Stimulated activated CD8-positive, alpha-beta memory T cell treated with anti-CD3 and anti-CD28 coated beads, Interleukin-2, amount 100 ng/mL, for 1 hour (primary cell): Measurements from ENCODE around the gene ZNF436.

ENCODE experiments used
- DNase-seq, 2 donors: peaks; one replicate each; pipeline ENCODE4 v3.0.0-alpha.2; 2020; ENCODE audit warnings: low read depth in 2 of 2

ZNF436 gene

DNA sequence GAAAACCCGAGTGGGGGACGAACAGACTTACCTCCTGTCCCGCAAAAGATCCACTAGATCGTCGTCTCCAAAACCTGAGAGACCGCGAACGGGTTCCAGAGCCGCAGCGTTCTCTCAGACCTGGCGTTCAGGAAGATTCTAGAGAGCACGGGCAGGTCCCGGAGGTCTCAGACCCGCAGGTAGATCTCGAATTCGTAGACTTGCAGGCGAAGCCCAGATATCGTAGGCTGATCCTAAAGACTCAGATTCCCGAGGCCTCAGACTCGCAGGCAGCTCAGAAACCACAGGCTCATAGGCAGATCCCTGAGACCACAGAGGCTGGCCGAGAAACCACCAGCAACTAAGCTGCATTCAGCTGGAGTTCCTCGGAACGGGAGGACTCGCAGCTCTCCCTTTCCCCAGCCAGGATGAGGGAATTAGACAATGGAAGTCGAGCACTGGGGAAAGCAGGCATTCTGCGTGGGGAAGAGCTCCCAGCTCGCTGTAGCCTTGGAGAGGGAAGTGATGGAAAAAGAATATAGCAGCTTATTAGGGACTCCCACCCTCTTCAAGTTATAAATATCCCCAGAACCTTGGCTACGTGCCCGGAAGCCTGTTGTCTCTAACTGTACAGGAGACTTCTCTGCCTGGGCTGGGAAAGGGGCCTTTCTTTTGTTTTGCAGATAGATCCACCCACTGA is at the start of gene ZNF436:
ZNF436 (minus strand) TSS at position 502 of the 679 bp plus-strand sequence. CDS start 1,831 bp downstream, outside the sequence.
- DNase-seq, result peak in 1 of 2 donors; percentile 19

DNA sequence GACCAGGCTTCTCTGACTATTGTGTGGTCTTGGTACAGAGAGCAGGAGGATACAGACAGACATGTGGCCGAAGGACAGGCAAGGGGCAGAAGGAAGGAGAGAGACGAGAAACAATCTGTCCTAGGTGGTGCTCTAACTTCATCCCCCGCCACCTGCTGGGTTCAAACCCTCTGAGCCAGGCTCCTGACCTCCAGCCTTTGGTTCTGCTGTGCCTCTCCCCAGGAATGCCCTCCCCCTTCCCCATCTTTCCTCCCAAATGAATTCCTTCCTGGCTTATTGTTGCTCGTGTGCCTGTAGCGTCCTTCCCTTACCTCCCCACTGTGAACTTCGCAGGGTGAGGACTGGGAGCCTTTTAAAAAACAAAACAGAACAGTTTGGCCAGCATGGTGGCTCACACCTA is 49.5 kb upstream of the ZNF436 start:
- no peak for DNase-seq

DNA sequence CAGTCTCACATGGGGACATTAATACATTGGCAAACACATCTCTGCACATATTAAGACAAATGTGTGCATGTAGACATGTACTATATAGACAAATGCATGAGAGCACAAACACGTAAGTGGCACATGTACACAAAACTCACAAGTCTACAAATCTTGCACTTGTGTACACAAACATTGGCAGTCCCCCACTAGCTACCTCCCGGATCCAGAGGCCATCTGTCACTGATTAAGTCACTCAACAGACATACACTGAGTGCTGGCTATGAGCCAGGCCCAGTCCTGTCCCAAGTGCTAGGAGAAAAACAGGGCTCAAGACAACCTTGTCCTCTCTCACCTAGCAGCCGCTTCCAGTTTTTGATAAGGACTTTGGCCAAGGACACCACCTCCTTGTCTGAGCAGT is 47.9 kb upstream of the ZNF436 start:
- DNase-seq, result no peak

DNA sequence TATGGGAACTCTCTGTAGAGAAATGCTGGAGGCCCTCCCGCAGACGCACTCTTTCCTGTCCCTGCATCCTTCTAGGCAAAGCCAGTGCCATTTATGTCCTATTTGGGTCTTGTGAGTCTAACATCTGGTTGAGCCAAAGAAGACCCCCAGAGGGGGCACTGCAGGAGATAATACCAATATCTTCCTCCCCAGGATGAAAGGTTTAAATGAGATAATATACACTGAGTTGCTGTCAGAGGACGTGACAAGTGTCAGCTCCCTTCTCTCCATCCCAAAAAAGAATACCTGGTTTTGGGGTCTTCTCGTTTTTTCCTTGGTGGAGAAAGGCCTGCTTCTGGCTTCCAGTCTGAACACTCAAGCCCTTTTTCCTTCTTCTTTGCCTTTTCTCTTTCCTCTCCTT is 47.3 kb upstream of the ZNF436 start:
- DNase-seq, result no peak

DNA sequence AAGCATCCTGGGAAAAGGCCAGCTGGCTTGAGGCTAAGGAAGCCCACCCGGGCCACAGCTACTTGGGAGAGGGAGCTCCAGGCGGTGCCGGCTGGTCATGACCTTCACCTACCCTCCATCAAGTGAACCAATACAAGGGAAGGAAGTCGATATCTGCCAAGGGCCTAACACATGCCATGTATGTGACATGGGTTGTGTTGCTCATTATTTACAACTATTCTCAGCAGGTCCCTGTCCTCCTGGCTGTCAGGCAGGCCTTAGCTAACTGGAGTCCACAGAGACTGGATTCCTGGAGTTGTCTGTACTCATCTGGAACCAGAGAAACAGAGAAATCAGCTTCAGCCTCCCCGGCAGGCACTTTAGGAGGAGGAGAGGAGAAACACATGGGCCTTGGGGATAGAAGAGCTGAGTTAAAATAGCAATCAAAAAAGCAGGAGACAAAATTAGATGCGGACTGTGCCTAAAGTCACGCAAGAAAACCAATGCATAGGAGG is 39.2 kb upstream of the ZNF436 start:
- no peak for DNase-seq

DNA sequence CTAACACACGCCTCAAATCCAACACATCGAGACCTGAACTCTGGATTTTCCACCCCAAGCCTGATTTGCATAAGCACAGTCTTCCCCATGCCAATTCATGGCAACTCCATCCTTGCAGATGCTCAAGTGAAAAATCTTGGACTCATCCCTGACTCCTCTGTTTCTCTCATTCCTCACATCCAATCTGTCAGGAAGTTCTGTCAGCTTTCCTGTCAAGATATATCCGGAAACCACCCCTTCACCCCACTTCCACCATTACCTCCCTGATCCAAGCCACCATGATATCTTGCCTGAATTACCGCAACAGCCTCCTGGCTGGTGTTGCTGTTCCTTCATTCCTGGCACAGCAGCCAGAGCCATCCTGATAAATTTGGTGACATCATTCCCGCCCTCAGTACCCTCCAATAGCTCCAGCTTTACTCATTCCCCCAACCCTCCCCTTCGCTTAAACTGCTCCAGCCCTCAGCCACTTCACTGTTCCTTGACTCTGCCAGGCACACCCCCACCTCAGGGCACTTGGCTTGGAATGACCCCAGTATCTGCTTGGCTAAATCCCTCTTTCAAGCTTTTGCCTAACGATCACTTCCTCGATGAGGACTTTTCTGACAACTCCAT is 37.5 kb upstream of the ZNF436 start:
- DNase-seq, result no peak

DNA sequence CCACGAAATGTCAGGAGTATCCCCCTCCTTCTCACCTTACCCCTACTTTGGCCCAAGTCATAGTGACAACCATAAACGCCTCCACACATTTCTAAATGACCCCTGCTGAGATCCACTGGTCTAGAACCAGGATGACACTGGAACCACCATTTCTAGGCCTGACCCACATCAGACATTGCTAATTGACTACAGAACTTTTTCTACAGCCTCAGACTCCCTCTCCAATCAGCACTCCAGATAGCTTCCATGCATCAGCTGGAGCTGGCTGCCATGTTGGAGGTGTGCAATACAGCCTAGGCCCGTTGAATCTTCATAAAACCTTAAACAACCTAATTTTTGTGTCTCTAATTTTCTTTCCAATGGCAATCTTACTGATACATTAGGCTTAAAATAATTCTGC is 36.3 kb upstream of the ZNF436 start:
- DNase-seq, result no peak

DNA sequence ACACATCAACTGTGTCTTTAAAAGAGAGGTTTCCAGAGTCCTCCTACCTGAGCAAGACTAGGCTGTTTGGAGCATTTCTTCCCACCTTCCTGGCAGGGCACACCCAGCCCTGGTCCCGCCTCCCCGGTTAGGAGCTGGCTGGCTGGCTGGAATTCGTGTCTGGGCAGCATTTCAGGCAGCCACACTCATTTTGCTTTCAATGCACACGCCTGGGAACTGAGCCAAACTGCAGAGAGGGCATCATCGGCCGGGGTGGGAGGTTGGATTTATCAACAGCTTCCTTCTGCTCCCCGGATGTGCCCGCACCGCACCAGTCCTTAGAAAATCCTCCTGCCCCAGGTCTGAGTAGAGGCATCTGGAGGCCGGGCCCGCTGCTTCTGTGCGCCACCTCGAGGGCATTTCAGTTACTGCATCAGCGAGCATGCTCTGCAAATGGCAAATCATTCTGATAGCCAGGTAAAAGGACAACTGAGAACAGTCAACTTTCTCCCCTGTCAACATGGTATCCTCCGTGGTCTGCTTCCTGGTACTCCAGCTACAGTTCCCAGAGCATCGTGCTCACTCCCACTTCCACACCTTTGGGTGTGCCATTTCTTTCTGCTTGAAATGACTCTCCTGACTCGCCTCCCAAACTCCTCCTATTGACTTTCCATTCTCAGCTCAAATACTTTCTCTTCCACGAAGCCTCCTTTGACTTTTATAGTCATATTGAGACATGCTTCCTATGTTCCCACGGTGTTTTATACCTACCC is 34.3 kb upstream of the ZNF436 start:
- peak; percentile 67 to 69 for DNase-seq

DNA sequence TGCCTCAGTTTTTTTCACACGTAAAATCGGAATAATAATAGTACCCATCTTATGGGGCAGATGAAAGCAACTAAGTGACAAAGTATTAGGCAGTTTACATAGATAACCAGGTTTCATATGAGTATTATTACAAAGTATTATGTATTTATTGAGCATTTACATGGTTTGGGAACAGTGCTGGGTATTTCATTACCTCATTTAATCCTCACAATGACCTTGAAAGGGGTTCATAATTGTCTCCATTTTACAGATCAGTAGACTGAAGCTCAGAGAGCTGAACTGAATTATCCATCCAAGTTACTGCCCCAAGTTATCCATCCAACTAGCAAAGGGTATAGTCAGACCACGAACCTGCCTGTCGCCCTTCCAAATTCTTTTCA is 33.7 kb upstream of the ZNF436 start:
- no peak for DNase-seq

DNA sequence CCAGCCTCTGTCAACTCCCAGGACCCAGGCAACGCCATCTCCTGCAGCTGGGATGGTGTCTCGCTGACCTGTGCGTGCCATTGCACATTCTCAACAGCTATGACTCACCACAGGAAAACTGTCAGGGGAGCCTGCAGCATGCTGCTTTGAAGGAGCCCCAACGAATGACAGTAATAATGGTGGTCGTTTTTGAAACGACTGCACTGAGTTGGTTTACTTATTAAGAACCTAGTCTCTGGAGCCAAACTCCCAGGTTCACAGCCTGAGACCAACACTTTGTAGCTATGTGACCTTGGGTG is 33.4 kb upstream of the ZNF436 start:
- no peak for DNase-seq

DNA sequence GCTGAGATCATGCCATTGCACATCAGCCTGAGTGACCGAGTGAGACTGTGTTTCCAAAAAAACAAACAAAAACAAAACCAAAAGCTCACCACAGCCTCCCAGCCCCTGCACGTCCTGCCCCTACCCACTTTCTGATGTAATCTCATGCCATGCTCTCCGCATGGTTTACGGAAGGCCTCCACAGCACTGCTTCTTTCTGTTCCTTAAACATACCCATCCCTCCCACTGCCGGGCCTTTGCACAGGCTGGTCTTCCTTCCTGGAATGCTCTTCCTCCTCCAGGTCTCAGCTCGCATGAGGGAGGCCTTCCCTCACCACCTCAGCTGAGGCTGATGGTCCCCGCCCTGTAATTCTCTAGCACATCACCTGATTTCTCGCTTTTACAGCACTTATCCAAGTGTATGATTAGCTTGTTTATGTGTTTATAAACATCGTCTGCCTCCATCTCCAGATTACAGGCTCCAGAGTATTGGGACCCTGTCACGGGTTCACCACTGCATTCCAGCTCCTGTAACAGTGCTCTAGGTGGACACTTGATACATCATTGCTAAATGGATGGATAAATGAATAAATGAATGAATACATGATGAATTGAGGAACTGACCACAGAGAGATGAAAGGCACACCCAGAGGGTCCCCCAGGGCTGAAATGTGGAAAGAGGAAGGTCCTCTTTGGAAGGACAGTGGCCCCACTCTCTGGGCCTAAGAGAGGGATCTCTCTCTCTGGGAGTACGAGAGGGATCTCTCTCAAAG is 32.8 kb upstream of the ZNF436 start:
- DNase-seq, result no peak

DNA sequence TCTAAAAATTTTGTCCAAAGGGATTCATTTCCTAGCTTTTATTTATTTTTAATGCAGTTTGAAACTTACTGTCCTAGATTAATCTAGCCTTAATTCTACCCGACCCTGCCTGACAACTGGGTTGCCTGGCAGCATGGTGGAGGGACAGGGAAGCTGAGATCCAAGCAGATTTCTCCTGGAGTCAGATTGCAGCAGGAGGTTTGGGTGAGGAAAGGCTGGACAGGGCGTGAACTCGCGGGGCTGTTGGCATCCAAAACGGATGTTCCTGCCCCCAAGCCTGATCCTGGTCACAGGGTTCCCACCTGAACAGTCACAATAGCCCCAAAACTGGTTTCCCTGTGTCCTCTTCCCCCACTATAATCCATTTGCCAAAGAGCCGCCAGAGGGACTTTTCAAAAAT is 31.7 kb upstream of the ZNF436 start:
- no peak for DNase-seq

DNA sequence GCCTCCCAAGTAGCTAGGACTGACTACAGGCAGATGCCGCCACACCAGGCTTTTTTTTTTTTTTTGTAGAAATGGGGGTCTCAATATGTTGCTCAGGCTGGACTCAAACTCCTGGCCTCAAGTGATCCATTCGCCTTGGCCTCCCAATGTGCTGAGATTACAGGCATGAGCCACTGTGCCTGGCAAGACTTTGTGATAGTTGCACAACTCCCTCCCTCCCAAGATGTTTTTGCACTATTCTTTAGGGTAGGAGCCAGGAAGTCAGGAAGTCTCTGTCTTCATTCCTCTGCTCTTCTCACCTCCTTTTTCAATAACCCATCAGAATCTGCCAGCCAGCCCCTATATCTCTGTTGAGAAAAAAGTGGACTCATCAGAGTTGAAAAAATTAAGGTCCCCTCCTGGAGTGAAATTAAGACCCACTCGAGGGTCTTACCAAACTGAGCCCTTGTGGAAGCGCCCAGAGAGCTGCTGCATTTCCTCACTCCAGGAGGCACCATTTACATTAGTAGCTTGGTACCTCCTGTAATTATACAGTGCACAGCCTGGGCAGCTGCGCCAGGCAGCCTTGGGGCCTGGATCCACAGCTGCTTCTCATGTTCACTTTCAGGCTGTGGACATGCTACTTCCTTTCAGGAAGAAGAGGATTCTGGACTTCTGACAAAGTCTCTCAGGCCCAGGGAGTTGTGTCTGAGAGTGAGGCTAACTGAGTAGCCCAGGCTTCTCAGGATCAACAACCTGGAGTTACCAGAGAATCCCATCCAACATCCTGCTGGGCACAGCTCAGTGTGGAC is 30.9 kb upstream of the ZNF436 start:
- DNase-seq, result no peak

DNA sequence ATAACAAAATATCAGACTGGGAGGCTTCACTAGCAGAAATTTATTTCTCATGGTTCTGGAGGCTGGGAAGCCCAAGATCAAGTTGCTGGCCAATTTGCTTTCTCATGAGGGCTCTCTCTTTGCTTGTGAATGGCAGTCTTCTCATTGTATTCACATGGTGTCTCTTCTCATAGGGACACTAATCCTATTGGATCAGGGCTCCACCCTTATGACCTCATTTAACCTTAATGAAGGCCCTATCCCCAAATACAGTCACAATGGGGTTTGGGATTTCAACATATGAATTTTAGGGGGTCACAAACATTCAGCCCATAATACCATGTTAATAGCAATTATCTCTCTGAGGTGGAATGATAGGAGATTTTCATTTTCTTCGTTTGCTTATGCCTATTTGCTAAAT is 29.6 kb upstream of the ZNF436 start:
- DNase-seq, result no peak

DNA sequence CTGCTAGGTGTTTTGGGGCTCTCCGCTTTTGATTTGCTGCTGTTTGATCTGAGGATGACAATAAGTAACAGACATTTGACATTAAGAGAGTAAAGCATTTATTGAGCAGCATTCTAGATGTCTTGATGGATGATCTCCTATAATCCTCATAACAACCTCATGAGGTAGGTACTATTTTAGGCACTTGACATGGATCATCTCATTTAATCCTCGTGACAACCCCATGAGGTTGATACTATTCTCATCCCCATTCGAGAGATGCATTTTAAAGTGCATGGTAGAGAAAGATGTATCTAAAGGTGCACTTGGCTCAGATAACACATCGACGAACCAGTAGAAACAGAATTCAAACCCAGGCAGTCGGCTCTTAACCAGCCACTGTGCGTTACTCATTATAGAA is 28.3 kb upstream of the ZNF436 start:
- DNase-seq, result no peak

DNA sequence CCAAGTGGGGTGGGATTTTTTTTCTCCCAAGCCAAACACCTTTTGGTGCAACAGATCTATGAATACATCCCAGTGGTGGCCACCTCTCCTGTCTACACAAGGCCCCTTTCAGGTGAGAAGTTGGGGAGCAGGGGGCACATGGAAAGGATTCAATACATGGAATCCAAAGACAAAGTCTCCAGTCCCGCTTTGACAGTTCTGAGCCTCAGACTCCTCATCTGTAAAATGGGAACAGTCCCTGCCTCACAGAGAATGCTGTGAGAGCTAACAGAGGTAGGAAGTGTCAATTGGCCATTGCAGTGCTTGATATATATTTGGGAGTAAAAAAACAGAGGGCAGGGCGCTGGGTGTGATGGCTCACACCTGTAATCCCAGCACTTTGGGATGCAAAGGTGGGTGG is 26.7 kb upstream of the ZNF436 start:
- no peak for DNase-seq

DNA sequence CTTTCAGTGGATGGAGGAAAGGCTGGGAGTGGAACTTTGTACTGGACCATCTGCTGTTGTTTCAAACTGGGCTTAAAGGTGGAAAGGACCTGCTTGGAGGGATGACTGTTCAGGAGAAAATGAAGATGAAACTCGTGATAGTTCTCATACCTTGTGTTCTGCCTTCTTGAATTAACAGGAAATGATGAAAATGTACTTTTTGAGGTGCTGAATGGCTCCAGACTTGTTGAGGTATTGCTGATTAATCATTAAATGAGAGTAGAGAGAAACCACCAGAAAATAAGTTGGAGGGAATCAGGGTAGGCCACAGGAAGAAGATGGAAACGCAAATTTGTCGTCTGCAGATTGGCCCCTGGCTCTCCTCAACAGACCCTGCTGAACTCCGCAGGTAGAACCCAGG is 26.2 kb upstream of the ZNF436 start:
- no peak for DNase-seq

DNA sequence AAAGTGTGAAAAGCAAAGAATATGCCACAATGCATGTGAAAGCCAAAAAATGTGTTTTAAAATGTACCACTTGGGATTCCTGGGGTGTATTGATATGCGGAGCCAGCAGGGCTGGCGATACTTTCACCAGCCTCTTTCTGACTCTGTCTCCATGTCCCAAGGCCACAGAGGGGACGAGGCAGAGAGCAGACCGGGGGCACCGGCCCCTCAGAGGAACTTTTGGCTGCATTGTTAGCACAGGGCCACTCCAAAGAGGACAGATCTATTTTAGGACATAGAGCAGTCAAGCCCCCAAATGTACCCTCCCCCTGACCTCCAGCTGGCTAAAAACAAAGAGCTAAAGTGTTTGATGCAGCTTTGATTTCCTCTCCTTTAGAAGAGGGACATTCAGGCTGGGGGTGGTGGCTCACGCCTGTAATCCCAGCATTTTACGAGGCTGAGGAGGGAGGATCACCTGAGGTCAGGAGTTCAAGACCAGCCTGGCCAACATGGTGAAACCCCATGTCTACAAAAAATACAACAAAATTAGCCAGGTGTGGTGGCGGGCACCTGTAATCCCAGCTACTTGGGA is 25.6 kb upstream of the ZNF436 start:
- no peak for DNase-seq

DNA sequence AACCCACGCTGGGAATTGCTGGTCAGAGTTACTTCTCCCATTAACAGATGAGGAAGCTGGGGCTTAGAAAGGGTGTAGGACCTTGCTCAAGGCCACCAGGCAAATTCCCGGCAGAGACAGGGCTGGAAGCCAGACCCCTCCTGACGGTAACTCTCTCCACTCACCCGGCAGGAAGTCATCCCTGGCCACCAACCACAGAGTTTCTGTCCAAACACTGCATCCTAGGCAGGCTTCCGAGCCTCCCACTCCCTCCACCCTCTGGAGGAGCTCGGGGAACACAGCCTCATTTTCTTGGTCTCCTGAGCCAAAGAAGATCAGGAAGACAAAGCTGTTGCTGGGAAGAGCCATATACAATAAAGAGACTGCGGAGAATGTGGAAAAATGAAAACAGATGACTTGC is 25.0 kb upstream of the ZNF436 start:
- DNase-seq, result no peak

DNA sequence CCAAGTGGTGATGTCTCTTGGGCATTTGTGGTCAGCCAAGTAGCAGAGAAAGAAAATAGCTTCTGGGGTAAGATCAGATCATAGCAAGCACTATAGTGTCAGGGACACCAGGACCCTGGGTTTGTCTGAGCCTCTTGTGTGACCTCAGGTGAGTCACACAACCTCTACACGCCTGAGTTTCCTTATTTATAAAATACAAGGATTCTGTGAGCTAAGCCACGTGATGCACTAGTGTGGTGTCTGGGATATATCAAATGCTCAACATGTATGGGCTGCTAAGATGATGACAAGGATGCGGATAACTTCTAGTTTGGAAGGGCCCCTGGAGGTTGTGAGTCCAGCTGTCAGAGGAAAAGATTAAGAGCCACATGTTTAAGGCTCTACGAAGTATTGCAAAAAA is 24.5 kb upstream of the ZNF436 start:
- no peak for DNase-seq

DNA sequence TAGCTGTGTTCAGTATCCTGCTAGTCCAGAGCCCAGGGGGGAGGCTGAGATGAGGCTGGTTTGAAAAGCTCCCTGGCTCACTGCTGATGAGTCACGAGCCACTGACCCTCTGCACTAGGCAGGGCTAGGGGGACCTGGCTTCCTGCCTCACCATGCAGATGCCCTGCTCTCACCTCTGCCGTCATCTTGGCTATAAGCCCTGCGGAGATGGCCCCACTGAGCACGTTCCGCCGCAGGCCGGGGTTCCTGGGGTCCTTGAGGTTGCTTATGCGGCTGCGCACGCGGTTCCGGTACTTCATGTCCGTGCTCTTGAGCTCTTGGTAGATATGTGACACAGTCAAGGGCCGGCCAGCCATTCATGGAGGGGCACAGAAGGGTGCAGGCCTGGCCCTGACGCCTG is 24.1 kb upstream of the ZNF436 start:
- no peak for DNase-seq
